H9 (cell line): ENCODE data around the gene SLC6A18. TPM values are rescaled to one million over a fixed set of nuclear protein-coding genes. Genes with fewer than 3 reads are reported as not detected.

Source experiments
- DNase-seq: peaks from one replicate; pipeline ENCODE4 v3.0.0-alpha.2; 2017
- H2AFZ ChIP-seq: one replicate; pipeline ENCODE4 v1.6.1; 2013; ENCODE audit warnings: mild to moderate bottlenecking, low read length, control low read depth, moderate library complexity
- H2AK5ac ChIP-seq: 2 replicates; pipeline ENCODE4 v1.6.1; 2013; ENCODE audit warnings: low read length, control low read depth, mixed read lengths; ENCODE audit not compliant: insufficient read length
- H2BK120ac ChIP-seq: one replicate; pipeline ENCODE4 v1.6.1; 2013; ENCODE audit warnings: low read depth, mild to moderate bottlenecking, low read length, control low read depth, inconsistent platforms; ENCODE audit not compliant: poor library complexity, severe bottlenecking
- H2BK12ac ChIP-seq: 2 replicates; pipeline ENCODE4 v1.6.1; 2013; ENCODE audit warnings: low read length, control low read depth, mixed read lengths, low read depth; ENCODE audit not compliant: insufficient read length
- H2BK15ac ChIP-seq: 2 replicates; pipeline ENCODE4 v1.6.1; 2013; ENCODE audit warnings: low read depth, low read length, control low read depth
- H2BK20ac ChIP-seq: one replicate; pipeline ENCODE4 v1.6.1; 2013; ENCODE audit warnings: low read depth, mild to moderate bottlenecking, low read length, control low read depth, inconsistent platforms; ENCODE audit not compliant: poor library complexity, severe bottlenecking
- H2BK5ac ChIP-seq: 2 replicates; pipeline ENCODE4 v1.6.1; 2013; ENCODE audit warnings: low read length, control low read depth, mixed read lengths; ENCODE audit not compliant: insufficient read length
- H3K14ac ChIP-seq: 2 replicates; pipeline ENCODE4 v1.6.1; 2013; ENCODE audit warnings: low read length, control low read depth; ENCODE audit not compliant: insufficient read depth
- H3K18ac ChIP-seq: 2 replicates; pipeline ENCODE4 v1.6.1; 2013; ENCODE audit warnings: low read depth, mild to moderate bottlenecking, mixed read lengths, low read length, control low read depth; ENCODE audit not compliant: insufficient read length
- H3K23ac ChIP-seq: 2 replicates; pipeline ENCODE4 v1.6.1; 2013; ENCODE audit warnings: low read length, control low read depth, mixed read lengths, low read depth; ENCODE audit not compliant: insufficient read length
- H3K23me2 ChIP-seq: 2 replicates; pipeline ENCODE4 v1.6.1; 2013; ENCODE audit warnings: low read depth, mild to moderate bottlenecking, mixed read lengths, low read length, control low read depth; ENCODE audit not compliant: insufficient read length, poor library complexity, severe bottlenecking
- H3K27ac ChIP-seq: 2 replicates; pipeline ENCODE4 v1.5.1; 2013; ENCODE audit warnings: low read length, control low read depth, mixed read lengths, low read depth; ENCODE audit not compliant: insufficient read length
- H3K27me3 ChIP-seq: 2 replicates; pipeline ENCODE4 v1.6.1; 2013; ENCODE audit warnings: low read length, control low read depth, inconsistent platforms; ENCODE audit not compliant: insufficient read depth
- H3K4ac ChIP-seq: 2 replicates; pipeline ENCODE4 v1.6.1; 2013; ENCODE audit warnings: low read depth, mild to moderate bottlenecking, control low read depth, inconsistent platforms, low read length, moderate library complexity
- H3K4me1 ChIP-seq: 2 replicates; pipeline ENCODE4 v1.6.1; 2013; ENCODE audit warnings: low read length, control low read depth, inconsistent platforms; ENCODE audit not compliant: insufficient read depth
- H3K4me2 ChIP-seq: 2 replicates; pipeline ENCODE4 v1.6.1; 2013; ENCODE audit warnings: low read length, control low read depth, mixed read lengths; ENCODE audit not compliant: insufficient read length, insufficient read depth
- H3K56ac ChIP-seq: 2 replicates; pipeline ENCODE4 v1.6.1; 2013; ENCODE audit warnings: low read depth, mild to moderate bottlenecking, mixed read lengths, low read length, control low read depth; ENCODE audit not compliant: insufficient read length
- H3K79me1 ChIP-seq: 2 replicates; pipeline ENCODE4 v1.6.1; 2013; ENCODE audit warnings: low read depth, mild to moderate bottlenecking, moderate library complexity, low read length, control low read depth, inconsistent platforms; ENCODE audit not compliant: insufficient read depth, poor library complexity, severe bottlenecking
- H3K79me2 ChIP-seq: 2 replicates; pipeline ENCODE4 v1.6.1; 2013; ENCODE audit warnings: low read length, control low read depth, inconsistent platforms; ENCODE audit not compliant: insufficient read depth
- H3K9ac ChIP-seq: 2 replicates; pipeline ENCODE4 v1.6.1; 2013; ENCODE audit warnings: low read length, control low read depth, mixed read lengths; ENCODE audit not compliant: insufficient read length; ENCODE audit errors: extremely low read depth
- H3K9me3 ChIP-seq: one replicate; pipeline ENCODE4 v1.6.1; 2013; ENCODE audit warnings: low read depth, low read length, inconsistent platforms; ENCODE audit not compliant: control insufficient read depth
- H3T11ph ChIP-seq: one replicate; pipeline ENCODE4 v1.6.1; 2013; ENCODE audit warnings: mild to moderate bottlenecking, low read length, control low read depth, inconsistent platforms
- H4K20me1 ChIP-seq: one replicate; pipeline ENCODE4 v1.6.1; 2013; ENCODE audit not compliant: control insufficient read depth, insufficient read length, insufficient read depth
- H4K5ac ChIP-seq: 2 replicates; pipeline ENCODE4 v1.6.1; 2013; ENCODE audit warnings: low read depth, mild to moderate bottlenecking, mixed read lengths, low read length, control low read depth; ENCODE audit not compliant: insufficient read length
- H4K8ac ChIP-seq: replicated peaks from 2 replicates; pipeline ENCODE4 v1.6.1; 2013; ENCODE audit warnings: low read length, control low read depth, mixed read lengths, low read depth; ENCODE audit not compliant: insufficient read length
- H4K91ac ChIP-seq: 2 replicates; pipeline ENCODE4 v1.6.1; 2013; ENCODE audit warnings: low read depth, mild to moderate bottlenecking, moderate library complexity, mixed read lengths, low read length, control low read depth; ENCODE audit not compliant: insufficient read length
- H3K27ac Mint-ChIP-seq, 3 experiments: 2 replicates in 2 of 3; 3 replicates in 1 of 3; pipeline ENCODE4 v1.8.0; 2020 to 2021; ENCODE audit warnings: mixed read lengths in 3 of 3, mild to moderate bottlenecking in 1 of 3, moderate library complexity in 1 of 3
- H3K27me3 Mint-ChIP-seq: 2 replicates; pipeline ENCODE4 v1.8.0; 2021; ENCODE audit warnings: low read depth, mild to moderate bottlenecking, moderate library complexity, mixed read lengths
- H3K36me3 Mint-ChIP-seq, 3 experiments: 2 replicates in 2 of 3; 3 replicates in 1 of 3; pipeline ENCODE4 v1.8.0; 2020 to 2021; ENCODE audit warnings: low read depth in 3 of 3, mixed read lengths in 3 of 3; ENCODE audit not compliant: insufficient read depth in 1 of 3
- H3K4me1 Mint-ChIP-seq, 2 experiments: 2 replicates each; pipeline ENCODE4 v1.8.0; 2020; ENCODE audit warnings: mixed read lengths in 2 of 2
- H3K4me3 Mint-ChIP-seq, 2 experiments: 2 replicates in 1 of 2; 3 replicates in 1 of 2; pipeline ENCODE4 v1.8.0; 2020 to 2021; ENCODE audit warnings: mild to moderate bottlenecking in 2 of 2, mixed read lengths in 2 of 2, moderate library complexity in 1 of 2
- H3K9me3 Mint-ChIP-seq, 2 experiments: 2 replicates in 1 of 2; 3 replicates in 1 of 2; pipeline ENCODE4 v1.8.0; 2020; ENCODE audit warnings: mild to moderate bottlenecking in 2 of 2, mixed read lengths in 2 of 2, moderate library complexity in 1 of 2
- CTCF ChIP-seq: fragments of 200-600 bp; sonication (generic); conservative IDR thresholded peaks from 3 replicates; pipeline ENCODE4 v1.8.0; 2021; ENCODE audit warnings: antibody characterized with exemption, mild to moderate bottlenecking
- WGBS: extraction: QIAGEN DNeasy Blood & Tissue Kit; methylation state at CpG from one replicate; pipeline ENCODE4 v1.1.7; 2013; ENCODE audit warnings: missing lambda C conversion rate, low lambda C conversion rate, mixed read lengths; ENCODE audit not compliant: insufficient read length; ENCODE audit errors: extremely low coverage; 5-methylcytosine and 5-hydroxymethylcytosine counted together
- total RNA-seq: library from RNA; stranded (reverse); gene quantifications from 2 replicates; pipeline ENCODE4 v1.2.1, GENCODE V29; 2021

SLC6A18 gene
- total RNA-seq, 1 experiment from 2014 or later: not detected

GRCh38 chr5:1292846-1293415 lies 67.8 kb downstream of the SLC6A18 start:
- no peaks in the 10 kb centered on the region for H3K27me3 ChIP-seq
- no peak overlapping the region for H3K23ac ChIP-seq
- H4K91ac ChIP-seq: no peak overlapping the region
- no peak overlapping the region for H3K4ac ChIP-seq
- H3K79me2 ChIP-seq: no peaks in the 10 kb centered on the region
- H4K20me1 ChIP-seq: no peaks in the 10 kb centered on the region
- H3T11ph ChIP-seq: no peak overlapping the region
- H3K79me1 ChIP-seq: peaks cover 2% of the 10 kb centered on the region
- no peaks in the 10 kb centered on the region for H3K9me3 ChIP-seq
- no peak overlapping the region for H2BK15ac ChIP-seq
- DNase-seq: peak; percentile 25
- no peak overlapping the region for H2BK5ac ChIP-seq
- no peaks in the 10 kb centered on the region for H3K9me3 Mint-ChIP-seq
- H3K9ac ChIP-seq: no peak overlapping the region
- H3K4me3 Mint-ChIP-seq: peak overlapping the region in 1 of 2 experiments; percentile 65; a peak in 2 of 5 replicates
- H2BK120ac ChIP-seq: no peak overlapping the region
- no peak for TF ChIP-seq CTCF
- no peak overlapping the region for H2BK20ac ChIP-seq
- no peaks in the 10 kb centered on the region for H3K4me1 ChIP-seq
- H4K5ac ChIP-seq: no peak overlapping the region
- no peak overlapping the region for H2BK12ac ChIP-seq
- H3K36me3 Mint-ChIP-seq: peaks cover 7 to 21% (median 15%) of the 10 kb centered on the region in 3 experiments
- H4K8ac ChIP-seq: no peak overlapping the region
- H3K4me2 ChIP-seq: no peak overlapping the region
- no CpG with 5 or more reads among the region's 30 CpGs for WGBS
- H2AK5ac ChIP-seq: no peak overlapping the region
- H2AFZ ChIP-seq: no peak overlapping the region
- H3K14ac ChIP-seq: no peak overlapping the region; the same call in 1 of the 2 replicates
- H3K4me1 Mint-ChIP-seq: no peaks in the 10 kb centered on the region
- H3K27me3 Mint-ChIP-seq: peaks cover 12% of the 10 kb centered on the region
- no peak overlapping the region for H3K27ac ChIP-seq
- H3K18ac ChIP-seq: no peak overlapping the region
- H3K27ac Mint-ChIP-seq: no peak overlapping the region; a peak in 1 of 7 replicates
- H3K23me2 ChIP-seq: peaks cover 12% of the 10 kb centered on the region
- H3K56ac ChIP-seq: no peak overlapping the region
